Measurements from ENCODE around the gene WDR35.

WDR35 gene

DNA sequence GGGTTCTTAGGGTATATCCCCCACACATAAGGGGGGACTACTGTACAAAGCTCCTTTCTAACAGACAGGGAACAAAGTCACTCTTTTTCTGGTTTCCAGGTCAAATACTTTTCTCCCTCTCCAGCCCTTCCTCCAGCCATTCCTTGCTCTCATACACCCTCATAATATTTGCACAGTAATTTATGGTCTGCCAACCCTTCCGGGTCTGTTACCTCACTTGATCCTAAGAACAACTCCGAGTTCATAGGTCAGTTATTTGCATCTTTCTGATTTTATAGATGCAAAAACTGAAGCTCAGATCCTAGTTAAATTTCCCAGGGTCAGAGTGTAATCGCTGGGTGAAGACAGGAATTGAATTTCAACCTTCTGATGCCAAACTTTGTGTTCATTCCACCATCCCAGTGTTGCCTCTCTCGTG, 37.4 kb upstream of the WDR35 start:
- Histone ChIP-seq H3K27me3 (ENCODE audit: low read depth, low read length) (no peaks in the 10 kb centered on the region), H3K9me3 (ENCODE audit: insufficient read depth, low read length) (no peaks in the 10 kb centered on the region), H3K27ac (ENCODE audit: low read length) (no peak overlapping the region), H3K9ac (ENCODE audit: low read length) (no peak overlapping the region), H3K79me2 (ENCODE audit: low read length) (no peaks in the 10 kb centered on the region), H2AFZ (ENCODE audit: low read depth, low read length) (no peak overlapping the region), H3K4me2 (ENCODE audit: low read length) (no peak overlapping the region), H3K36me3 (replicated peaks; ENCODE audit: low read depth, low read length) (peaks cover 20% of the 10 kb centered on the region), H3K4me3 (ENCODE audit: low read length) (no peak overlapping the region), H3K4me1 (ENCODE audit: low read length) (no peaks in the 10 kb centered on the region), H4K20me1 (ENCODE audit: insufficient read depth, low read length) (no peaks in the 10 kb centered on the region; the same call in 1 of the 2 replicates)
- TF ChIP-seq EZH2phosphoT487 (IDR thresholded peaks at IDR 0.05; ENCODE audit: low read depth) = no peak
- TF ChIP-seq, protein P1, sequence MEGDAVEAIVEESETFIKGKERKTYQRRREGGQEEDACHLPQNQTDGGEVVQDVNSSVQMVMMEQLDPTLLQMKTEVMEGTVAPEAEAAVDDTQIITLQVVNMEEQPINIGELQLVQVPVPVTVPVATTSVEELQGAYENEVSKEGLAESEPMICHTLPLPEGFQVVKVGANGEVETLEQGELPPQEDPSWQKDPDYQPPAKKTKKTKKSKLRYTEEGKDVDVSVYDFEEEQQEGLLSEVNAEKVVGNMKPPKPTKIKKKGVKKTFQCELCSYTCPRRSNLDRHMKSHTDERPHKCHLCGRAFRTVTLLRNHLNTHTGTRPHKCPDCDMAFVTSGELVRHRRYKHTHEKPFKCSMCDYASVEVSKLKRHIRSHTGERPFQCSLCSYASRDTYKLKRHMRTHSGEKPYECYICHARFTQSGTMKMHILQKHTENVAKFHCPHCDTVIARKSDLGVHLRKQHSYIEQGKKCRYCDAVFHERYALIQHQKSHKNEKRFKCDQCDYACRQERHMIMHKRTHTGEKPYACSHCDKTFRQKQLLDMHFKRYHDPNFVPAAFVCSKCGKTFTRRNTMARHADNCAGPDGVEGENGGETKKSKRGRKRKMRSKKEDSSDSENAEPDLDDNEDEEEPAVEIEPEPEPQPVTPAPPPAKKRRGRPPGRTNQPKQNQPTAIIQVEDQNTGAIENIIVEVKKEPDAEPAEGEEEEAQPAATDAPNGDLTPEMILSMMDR (IDR thresholded peaks at IDR 0.05; ENCODE audit: low read depth, low read length) = no peak

- no peak overlapping the region for H3K4me2 ChIP-seq (ENCODE audit: low read length)
- H3K9me3 ChIP-seq (ENCODE audit: insufficient read depth, low read length) = no peaks in the 10 kb centered on the region
- H3K4me3 ChIP-seq (ENCODE audit: low read length) = no peak overlapping the region
- no peak overlapping the region for H3K9ac ChIP-seq (ENCODE audit: low read length)
- no peaks in the 10 kb centered on the region for H3K27me3 ChIP-seq (ENCODE audit: low read depth, low read length)
- H3K27ac ChIP-seq (ENCODE audit: low read length) = no peak overlapping the region
- H4K20me1 ChIP-seq (ENCODE audit: insufficient read depth, low read length) = no peaks in the 10 kb centered on the region; the same call in 1 of the 2 replicates
- H3K36me3 ChIP-seq (replicated peaks; ENCODE audit: low read depth, low read length) = peaks cover 18% of the 10 kb centered on the region
- H2AFZ ChIP-seq (ENCODE audit: low read depth, low read length) = no peak overlapping the region
- H3K79me2 ChIP-seq (ENCODE audit: low read length) = no peaks in the 10 kb centered on the region
- H3K4me1 ChIP-seq (ENCODE audit: low read length) = no peaks in the 10 kb centered on the region
- TF ChIP-seq, protein P1 (IDR thresholded peaks at IDR 0.05; ENCODE audit: low read depth, low read length) = no peak
- no peak for TF ChIP-seq EZH2phosphoT487 (IDR thresholded peaks at IDR 0.05; ENCODE audit: low read depth)
Measured at GRCh38 chr2:20025065-20025786, 35.3 kb upstream of the WDR35 start.

DNA sequence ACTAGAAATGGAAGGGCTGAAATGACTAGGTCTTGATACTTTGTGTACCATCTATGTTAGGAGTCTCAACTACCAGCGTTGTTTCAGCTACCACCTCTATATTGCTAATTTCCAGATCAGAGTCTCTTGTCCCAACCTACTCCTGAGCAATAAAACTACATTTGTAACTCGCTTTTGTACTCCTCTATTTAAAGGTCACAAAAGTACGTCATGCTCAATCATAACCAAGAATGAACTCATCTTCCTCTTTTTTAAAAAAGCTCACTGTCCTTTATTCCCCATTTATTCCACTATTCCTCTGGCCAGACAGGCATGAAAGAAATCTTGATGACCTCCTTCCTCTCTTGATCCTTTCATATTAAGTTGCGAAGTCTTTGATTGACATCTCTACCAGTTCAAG, 33.8 kb upstream of the WDR35 start:
- H3K4me1 ChIP-seq (ENCODE audit: low read length) = no peaks in the 10 kb centered on the region
- no peak overlapping the region for H2AFZ ChIP-seq (ENCODE audit: low read depth, low read length)
- no peaks in the 10 kb centered on the region for H3K27me3 ChIP-seq (ENCODE audit: low read depth, low read length)
- no peak overlapping the region for H3K27ac ChIP-seq (ENCODE audit: low read length)
- no peak overlapping the region for H3K4me3 ChIP-seq (ENCODE audit: low read length)
- H3K79me2 ChIP-seq (ENCODE audit: low read length) = no peaks in the 10 kb centered on the region
- no peak overlapping the region for H3K4me2 ChIP-seq (ENCODE audit: low read length)
- H3K9ac ChIP-seq (ENCODE audit: low read length) = no peak overlapping the region
- TF ChIP-seq EZH2phosphoT487 (IDR thresholded peaks at IDR 0.05; ENCODE audit: low read depth) = no peak
- TF ChIP-seq, protein P1 (IDR thresholded peaks at IDR 0.05; ENCODE audit: low read depth, low read length) = no peak
- H3K9me3 ChIP-seq (ENCODE audit: insufficient read depth, low read length) = no peaks in the 10 kb centered on the region
- no peaks in the 10 kb centered on the region for H4K20me1 ChIP-seq (ENCODE audit: insufficient read depth, low read length)
- H3K36me3 ChIP-seq (replicated peaks; ENCODE audit: low read depth, low read length) = peaks cover 11% of the 10 kb centered on the region

GRCh38 chr2:20021405-20022009, 31.6 kb upstream of the WDR35 start:
- no peaks in the 10 kb centered on the region for H3K4me1 ChIP-seq (ENCODE audit: low read length)
- no peak for TF ChIP-seq EZH2phosphoT487 (IDR thresholded peaks at IDR 0.05; ENCODE audit: low read depth)
- TF ChIP-seq, protein P1 (IDR thresholded peaks at IDR 0.05; ENCODE audit: low read depth, low read length) = no peak
- no peak overlapping the region for H3K27ac ChIP-seq (ENCODE audit: low read length)
- H3K9me3 ChIP-seq (ENCODE audit: insufficient read depth, low read length) = no peaks in the 10 kb centered on the region
- no peak overlapping the region for H3K9ac ChIP-seq (ENCODE audit: low read length)
- no peaks in the 10 kb centered on the region for H3K27me3 ChIP-seq (ENCODE audit: low read depth, low read length)
- no peaks in the 10 kb centered on the region for H4K20me1 ChIP-seq (ENCODE audit: insufficient read depth, low read length)
- H3K79me2 ChIP-seq (ENCODE audit: low read length) = no peaks in the 10 kb centered on the region
- no peak overlapping the region for H3K4me2 ChIP-seq (ENCODE audit: low read length)
- no peaks in the 10 kb centered on the region for H3K36me3 ChIP-seq (replicated peaks; ENCODE audit: low read depth, low read length)
- H2AFZ ChIP-seq (ENCODE audit: low read depth, low read length) = no peak overlapping the region
- H3K4me3 ChIP-seq (ENCODE audit: low read length) = no peak overlapping the region
